Stimulated activated CD8-positive, alpha-beta memory T cell treated with anti-CD3 and anti-CD28 coated beads, Interleukin-12 subunit alpha, Interleukin-12 subunit beta, amount 100 ng/mL, for 1 hour (primary cell): ENCODE data around the gene MYBPHL.

Source experiments
- DNase-seq: peaks from one replicate; pipeline ENCODE4 v3.0.0-alpha.2; 2020; ENCODE audit warnings: low read depth

MYBPHL gene

GRCh38 chr1:109306832-109307273 lies at the start of gene MYBPHL:
Gene MYBPHL (minus strand): TSS chr1:109307011. CDS start chr1:109306991, 20 bp downstream.
- DNase-seq: no peak

- DNase-seq: no peak
Observed at GRCh38 chr1:109356505-109356904, 49.7 kb upstream of the MYBPHL start.

GRCh38 chr1:109354929-109355328 lies 48.1 kb upstream of the MYBPHL start:
- no peak for DNase-seq

GRCh38 chr1:109351457-109351856 lies 44.6 kb upstream of the MYBPHL start:
- no peak for DNase-seq

GRCh38 chr1:109350655-109351054 lies 43.8 kb upstream of the MYBPHL start:
- no peak for DNase-seq

GRCh38 chr1:109350182-109350581 lies 43.4 kb upstream of the MYBPHL start:
- no peak for DNase-seq

- DNase-seq: no peak
Observed at GRCh38 chr1:109347511-109347910, 40.7 kb upstream of the MYBPHL start.

- no peak for DNase-seq
Observed at GRCh38 chr1:109341944-109342930, 35.4 kb upstream of the MYBPHL start.

GRCh38 chr1:109338608-109339007 lies 31.8 kb upstream of the MYBPHL start:
- no peak for DNase-seq

- DNase-seq: no peak
Observed at GRCh38 chr1:109338091-109338490, 31.3 kb upstream of the MYBPHL start.

- DNase-seq: no peak
Observed at GRCh38 chr1:109335091-109335490, 28.3 kb upstream of the MYBPHL start.

GRCh38 chr1:109331113-109331512 lies 24.3 kb upstream of the MYBPHL start:
- DNase-seq: no peak

GRCh38 chr1:109327285-109327684 lies 20.5 kb upstream of the MYBPHL start:
- DNase-seq: no peak

- DNase-seq: no peak
Observed at GRCh38 chr1:109322974-109323373, 16.2 kb upstream of the MYBPHL start.

GRCh38 chr1:109319114-109319513 lies 12.3 kb upstream of the MYBPHL start:
- no peak for DNase-seq

- DNase-seq: no peak
Observed at GRCh38 chr1:109316506-109316905, 9.7 kb upstream of the MYBPHL start.

- no peak for DNase-seq
Observed at GRCh38 chr1:109315288-109315687, 8.5 kb upstream of the MYBPHL start.

GRCh38 chr1:109314795-109315194 lies 8.0 kb upstream of the MYBPHL start:
- no peak for DNase-seq

GRCh38 chr1:109312978-109313775 lies 6.4 kb upstream of the MYBPHL start:
- DNase-seq: no peak

- DNase-seq: no peak
Observed at GRCh38 chr1:109312246-109312645, 5.4 kb upstream of the MYBPHL start.

- DNase-seq: no peak
Observed at GRCh38 chr1:109309347-109309746, 2.5 kb upstream of the MYBPHL start.

GRCh38 chr1:109307274-109308021 lies 637 bp upstream of the MYBPHL start:
- no peak for DNase-seq
